Mononuclear cell (primary cell): ENCODE results near the gene WNT16. TPM values are rescaled to one million over a fixed set of nuclear protein-coding genes. Genes with fewer than 3 reads are reported as not detected.

Source experiments
- H3K27me3 ChIP-seq: 2 replicates; pipeline ENCODE4 v1.6.0; 2011; ENCODE audit warnings: low read length, control low read depth; ENCODE audit not compliant: insufficient read depth
- H3K4me1 ChIP-seq: 2 replicates; pipeline ENCODE4 v1.5.1; 2011; ENCODE audit warnings: mild to moderate bottlenecking, low read length, control low read depth; ENCODE audit not compliant: insufficient read depth
- H3K4me3 ChIP-seq: 2 replicates; pipeline ENCODE4 v1.5.1; 2011; ENCODE audit warnings: mild to moderate bottlenecking, low read length, moderate library complexity
- H3K9me3 ChIP-seq: 2 replicates; pipeline ENCODE4 v1.5.1; 2011; ENCODE audit warnings: low read depth, mild to moderate bottlenecking, control low read depth, low read length
- total RNA-seq: library from RNA; depleted of rRNA; stranded (reverse); fragments of >200 nt; gene quantifications from one replicate; pipeline ENCODE4 v1.2.3, GENCODE V29; 2012

Gene WNT16
- total RNA-seq, 1 donor, result 0.21 TPM

DNA sequence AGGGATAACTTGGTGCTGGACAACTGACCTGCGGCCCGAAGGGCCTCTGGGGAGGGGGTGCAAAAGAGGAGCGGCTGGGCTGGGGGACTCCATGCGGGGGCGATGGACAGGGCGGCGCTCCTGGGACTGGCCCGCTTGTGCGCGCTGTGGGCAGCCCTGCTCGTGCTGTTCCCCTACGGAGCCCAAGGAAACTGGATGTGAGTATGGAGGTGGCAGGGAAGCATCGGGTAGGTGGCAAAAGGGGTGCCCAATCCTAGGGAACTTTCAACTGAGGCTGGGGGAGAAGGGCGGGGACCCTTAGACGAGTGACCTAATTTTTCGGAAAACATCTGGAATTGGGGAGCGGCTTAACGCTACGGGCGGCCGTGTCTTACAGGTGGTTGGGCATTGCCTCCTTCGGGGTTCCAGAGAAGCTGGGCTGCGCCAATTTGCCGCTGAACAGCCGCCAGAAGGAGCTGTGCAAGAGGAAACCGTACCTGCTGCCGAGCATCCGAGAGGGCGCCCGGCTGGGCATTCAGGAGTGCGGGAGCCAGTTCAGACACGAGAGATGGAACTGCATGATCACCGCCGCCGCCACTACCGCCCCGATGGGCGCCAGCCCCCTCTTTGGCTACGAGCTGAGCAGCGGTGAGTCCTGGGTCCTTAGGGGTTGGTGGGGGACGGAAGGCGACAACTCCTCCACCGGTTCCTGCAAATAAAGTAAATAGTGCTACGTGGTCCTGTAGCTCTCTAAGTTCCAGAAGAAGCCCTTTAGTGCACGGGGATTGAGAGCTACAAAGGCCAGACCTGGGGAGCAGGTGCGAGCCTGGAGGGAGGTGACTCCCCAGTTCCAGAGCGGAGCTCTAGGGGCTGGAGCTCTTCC is 622 bp downstream of the WNT16 start:
- peaks cover 70% of the 10 kb centered on the region for H3K27me3 ChIP-seq
- peak overlapping the region; percentile 43 for H3K4me3 ChIP-seq
- H3K9me3 ChIP-seq, result no peaks in the 10 kb centered on the region
- no peaks in the 10 kb centered on the region for H3K4me1 ChIP-seq

GRCh38 chr7:121330053-121330833 is 1.4 kb downstream of the WNT16 start:
- no peaks in the 10 kb centered on the region for H3K4me1 ChIP-seq
- H3K9me3 ChIP-seq, result no peaks in the 10 kb centered on the region
- H3K27me3 ChIP-seq, result peaks cover 76% of the 10 kb centered on the region
- peak overlapping the region; percentile 43 for H3K4me3 ChIP-seq

GRCh38 chr7:121331048-121331447 is 2.2 kb downstream of the WNT16 start:
- H3K4me1 ChIP-seq, result no peaks in the 10 kb centered on the region
- H3K27me3 ChIP-seq, result peaks cover 76% of the 10 kb centered on the region
- no peaks in the 10 kb centered on the region for H3K9me3 ChIP-seq
- H3K4me3 ChIP-seq, result no peak overlapping the region

GRCh38 chr7:121331574-121331973 is 2.8 kb downstream of the WNT16 start:
- H3K27me3 ChIP-seq, result peaks cover 73% of the 10 kb centered on the region

GRCh38 chr7:121334376-121334775 is 5.6 kb downstream of the WNT16 start:
- Histone ChIP-seq H3K27me3 (peaks cover 47% of the 10 kb centered on the region), H3K9me3 (no peaks in the 10 kb centered on the region), H3K4me3 (no peak overlapping the region), H3K4me1 (no peaks in the 10 kb centered on the region)

More at GRCh38 chr7:121331574-121331973, 2.8 kb downstream of the WNT16 start:
- Histone ChIP-seq H3K9me3 (no peaks in the 10 kb centered on the region), H3K4me3 (no peak overlapping the region), H3K4me1 (no peaks in the 10 kb centered on the region)

- no peaks in the 10 kb centered on the region for H3K4me1 ChIP-seq
- H3K4me3 ChIP-seq, result no peak overlapping the region
- peaks cover 41% of the 10 kb centered on the region for H3K27me3 ChIP-seq
- no peaks in the 10 kb centered on the region for H3K9me3 ChIP-seq
Observed at GRCh38 chr7:121334875-121335648, 6.3 kb downstream of the WNT16 start.

- no peaks in the 10 kb centered on the region for H3K4me1 ChIP-seq
- H3K9me3 ChIP-seq, result no peaks in the 10 kb centered on the region
- no peak overlapping the region for H3K4me3 ChIP-seq
- peaks cover 25% of the 10 kb centered on the region for H3K27me3 ChIP-seq
Observed at GRCh38 chr7:121336579-121336978, 7.8 kb downstream of the WNT16 start.

GRCh38 chr7:121337398-121337797 is 8.6 kb downstream of the WNT16 start:
- no peaks in the 10 kb centered on the region for H3K4me1 ChIP-seq

DNA sequence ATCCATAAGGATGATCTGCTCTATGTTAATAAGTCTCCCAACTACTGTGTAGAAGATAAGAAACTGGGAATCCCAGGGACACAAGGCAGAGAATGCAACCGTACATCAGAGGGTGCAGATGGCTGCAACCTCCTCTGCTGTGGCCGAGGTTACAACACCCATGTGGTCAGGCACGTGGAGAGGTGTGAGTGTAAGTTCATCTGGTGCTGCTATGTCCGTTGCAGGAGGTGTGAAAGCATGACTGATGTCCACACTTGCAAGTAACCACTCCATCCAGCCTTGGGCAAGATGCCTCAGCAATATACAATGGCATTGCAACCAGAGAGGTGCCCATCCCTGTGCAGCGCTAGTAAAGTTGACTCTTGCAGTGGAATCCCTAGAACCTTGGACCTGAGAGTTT is 10.3 kb downstream of the WNT16 start:
- Histone ChIP-seq H3K9me3 (no peaks in the 10 kb centered on the region), H3K27me3 (peaks cover 10% of the 10 kb centered on the region), H3K4me1 (no peaks in the 10 kb centered on the region), H3K4me3 (no peak overlapping the region)

More at GRCh38 chr7:121337398-121337797, 8.6 kb downstream of the WNT16 start:
- H3K9me3 ChIP-seq, result no peaks in the 10 kb centered on the region
- H3K4me3 ChIP-seq, result no peak overlapping the region
- H3K27me3 ChIP-seq, result peaks cover 17% of the 10 kb centered on the region

GRCh38 chr7:121341933-121342332 is 13.1 kb downstream of the WNT16 start:
- Histone ChIP-seq H3K9me3 (no peaks in the 10 kb centered on the region), H3K4me1 (no peaks in the 10 kb centered on the region), H3K4me3 (no peak overlapping the region), H3K27me3 (no peaks in the 10 kb centered on the region)

DNA sequence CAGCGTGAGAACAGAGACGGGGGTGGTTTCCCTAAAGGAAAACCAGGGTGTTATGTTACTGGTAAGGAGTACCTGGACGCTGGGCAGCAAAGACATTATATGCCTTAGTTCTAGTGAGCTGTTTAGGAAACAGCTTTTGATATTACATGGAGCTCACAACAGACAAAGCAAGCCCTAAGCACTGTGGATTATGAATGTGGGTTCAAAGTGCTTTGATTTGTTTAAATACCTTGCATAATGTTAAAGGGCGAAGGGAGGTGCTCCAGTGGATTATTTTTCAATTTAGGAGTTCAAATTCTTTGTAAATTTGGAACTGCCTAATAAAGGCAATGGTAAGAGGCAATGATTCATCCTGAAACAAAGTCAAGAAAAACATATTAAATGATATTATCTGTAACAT is 13.8 kb downstream of the WNT16 start:
- Histone ChIP-seq H3K4me1 (no peaks in the 10 kb centered on the region), H3K9me3 (no peaks in the 10 kb centered on the region), H3K27me3 (no peaks in the 10 kb centered on the region), H3K4me3 (no peak overlapping the region)

DNA sequence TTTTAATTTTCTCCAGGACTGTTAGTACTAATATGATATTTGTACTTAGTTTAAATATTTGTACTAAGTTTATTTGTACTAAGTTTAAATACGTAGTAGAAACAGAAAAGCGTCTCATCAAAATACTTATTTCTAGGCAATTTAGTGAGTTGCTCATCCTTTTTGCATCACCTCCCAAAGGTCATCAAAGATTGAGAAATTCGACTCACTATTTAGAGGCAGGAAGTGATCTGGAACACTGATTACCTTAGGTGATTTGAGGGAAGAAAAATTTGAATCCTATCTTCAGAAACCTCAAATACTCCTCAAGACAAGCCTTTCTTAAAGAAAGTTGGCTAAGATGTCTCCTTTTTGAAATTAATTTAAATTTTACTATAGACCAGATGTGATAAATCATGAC is 14.5 kb downstream of the WNT16 start:
- no peak overlapping the region for H3K4me3 ChIP-seq
- H3K27me3 ChIP-seq, result no peaks in the 10 kb centered on the region
- no peaks in the 10 kb centered on the region for H3K9me3 ChIP-seq

GRCh38 chr7:121344093-121344492 is 15.3 kb downstream of the WNT16 start:
- no peak overlapping the region for H3K4me3 ChIP-seq
- H3K9me3 ChIP-seq, result no peaks in the 10 kb centered on the region
- H3K4me1 ChIP-seq, result no peaks in the 10 kb centered on the region
- H3K27me3 ChIP-seq, result no peaks in the 10 kb centered on the region

More for the DNA sequence above, 14.5 kb downstream of the WNT16 start:
- H3K4me1 ChIP-seq, result no peaks in the 10 kb centered on the region

DNA sequence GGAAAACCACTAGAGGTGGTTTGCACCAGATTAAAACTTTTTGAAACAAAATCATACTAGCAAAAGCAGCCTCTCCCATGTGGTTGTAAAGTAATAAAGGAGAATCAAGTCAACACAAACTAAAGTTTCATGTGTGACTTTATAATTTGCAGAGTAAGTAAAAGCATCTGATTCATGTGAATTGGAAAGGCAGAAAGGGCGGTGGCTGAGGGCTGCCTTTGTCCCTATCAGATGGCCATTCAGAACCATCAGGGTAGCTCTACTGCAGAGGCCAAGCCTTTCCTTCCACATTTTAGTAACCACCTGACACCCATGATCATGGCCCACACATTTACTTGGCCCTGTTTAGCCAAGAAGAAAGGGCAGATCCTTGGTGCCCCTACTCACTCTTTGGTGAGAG is 15.7 kb downstream of the WNT16 start:
- Histone ChIP-seq H3K4me1 (no peaks in the 10 kb centered on the region), H3K9me3 (no peaks in the 10 kb centered on the region), H3K4me3 (no peak overlapping the region), H3K27me3 (no peaks in the 10 kb centered on the region)

- no peaks in the 10 kb centered on the region for H3K27me3 ChIP-seq
- no peak overlapping the region for H3K4me3 ChIP-seq
Observed at GRCh38 chr7:121351682-121352081, 22.9 kb downstream of the WNT16 start.

More at GRCh38 chr7:121351682-121352081, 22.9 kb downstream of the WNT16 start:
- H3K4me1 ChIP-seq, result no peaks in the 10 kb centered on the region
- H3K9me3 ChIP-seq, result no peaks in the 10 kb centered on the region
